ENCODE data around the gene SH3GLB1.

SH3GLB1 gene

DNA sequence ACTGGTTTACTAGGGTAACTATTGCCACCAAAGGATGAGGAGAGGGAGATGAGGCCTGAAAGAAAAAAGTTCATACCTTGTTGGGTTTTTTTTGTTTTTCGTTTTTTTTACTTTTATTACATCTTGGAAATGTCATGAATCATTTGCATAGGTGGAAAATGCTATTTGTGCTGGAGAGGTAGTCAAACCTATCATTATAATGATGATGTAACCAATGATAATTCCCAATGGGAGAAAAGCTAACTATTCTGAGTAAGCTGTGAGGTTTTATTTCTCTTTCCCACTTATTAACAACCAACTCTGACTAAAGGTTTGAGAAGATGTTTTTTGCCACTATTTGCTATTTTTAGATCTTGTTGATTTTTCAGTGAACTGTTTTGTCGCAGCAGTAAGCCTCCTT is 29.0 kb downstream of the SH3GLB1 start:
- no peak for DNase-seq (ENCODE audit: low read depth)

DNA sequence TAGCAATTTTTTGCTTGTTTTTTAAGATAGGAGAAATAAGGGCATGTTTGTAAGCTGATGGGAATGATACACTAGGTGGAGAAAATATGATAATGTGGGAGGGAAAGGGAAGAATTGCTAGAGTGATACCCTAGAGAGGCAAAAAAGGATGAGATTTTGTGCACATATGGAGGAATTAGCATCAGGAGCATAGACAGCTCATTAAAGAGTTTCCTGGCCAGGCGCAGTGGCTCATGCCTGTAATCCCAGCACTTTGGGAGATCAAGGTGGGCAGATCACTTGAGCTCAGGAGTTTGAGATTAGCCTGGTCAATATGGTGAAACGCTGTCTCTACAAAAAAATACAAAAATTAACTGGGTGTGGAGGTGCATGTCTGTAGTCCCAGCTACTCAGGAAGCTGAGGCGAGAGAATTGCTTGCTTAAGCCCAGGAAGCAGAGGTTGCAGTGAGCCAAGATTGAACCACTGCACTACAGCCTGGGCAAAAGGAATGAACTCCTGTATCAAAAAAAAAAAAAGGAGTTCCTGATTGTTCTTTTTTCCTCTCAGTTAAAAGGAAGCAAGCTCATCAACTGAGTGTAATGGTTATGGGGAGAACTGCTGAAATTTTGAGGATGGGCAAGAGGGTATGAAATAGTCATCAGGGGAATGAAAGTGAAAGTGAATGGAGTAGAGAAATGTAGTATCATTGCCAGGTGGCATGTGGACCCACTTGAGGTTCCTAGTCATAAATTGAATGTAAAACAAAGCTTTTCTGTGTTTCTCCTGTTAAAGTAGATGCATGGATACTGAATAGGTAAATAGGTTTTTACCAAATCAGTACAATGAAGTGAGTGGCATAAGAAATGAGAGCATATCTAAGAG is 35.5 kb downstream of the SH3GLB1 start:
- DNase-seq (ENCODE audit: low read depth) = no peak

DNA sequence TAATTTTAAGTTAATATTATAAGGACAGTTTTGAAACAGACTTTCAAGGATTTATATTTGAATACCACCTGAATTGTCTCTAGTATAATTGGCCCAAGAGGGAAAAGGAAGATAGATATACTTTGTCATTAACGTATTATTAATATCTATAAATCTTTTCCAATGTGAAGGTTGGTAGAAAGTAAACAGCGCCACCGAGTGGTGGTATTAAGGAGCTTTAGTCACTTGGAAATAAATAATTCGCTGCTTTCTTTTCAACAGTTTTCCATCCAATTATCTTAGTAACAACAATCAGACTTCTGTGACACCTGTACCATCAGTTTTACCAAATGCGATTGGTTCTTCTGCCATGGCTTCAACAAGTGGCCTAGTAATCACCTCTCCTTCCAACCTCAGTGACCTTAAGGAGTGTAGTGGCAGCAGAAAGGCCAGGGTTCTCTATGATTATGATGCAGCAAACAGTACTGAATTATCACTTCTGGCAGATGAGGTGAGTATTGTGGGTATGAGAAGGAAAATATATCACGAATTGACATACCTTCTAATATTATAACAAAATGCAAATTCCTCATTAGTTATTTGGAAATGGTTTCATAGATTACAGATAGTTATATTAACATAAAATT is 37.7 kb downstream of the SH3GLB1 start:
- no peak for DNase-seq (ENCODE audit: low read depth)

- DNase-seq (ENCODE audit: low read depth) = no peak
Observed at GRCh38 chr1:86747304-86747703, 42.9 kb downstream of the SH3GLB1 start.

DNA sequence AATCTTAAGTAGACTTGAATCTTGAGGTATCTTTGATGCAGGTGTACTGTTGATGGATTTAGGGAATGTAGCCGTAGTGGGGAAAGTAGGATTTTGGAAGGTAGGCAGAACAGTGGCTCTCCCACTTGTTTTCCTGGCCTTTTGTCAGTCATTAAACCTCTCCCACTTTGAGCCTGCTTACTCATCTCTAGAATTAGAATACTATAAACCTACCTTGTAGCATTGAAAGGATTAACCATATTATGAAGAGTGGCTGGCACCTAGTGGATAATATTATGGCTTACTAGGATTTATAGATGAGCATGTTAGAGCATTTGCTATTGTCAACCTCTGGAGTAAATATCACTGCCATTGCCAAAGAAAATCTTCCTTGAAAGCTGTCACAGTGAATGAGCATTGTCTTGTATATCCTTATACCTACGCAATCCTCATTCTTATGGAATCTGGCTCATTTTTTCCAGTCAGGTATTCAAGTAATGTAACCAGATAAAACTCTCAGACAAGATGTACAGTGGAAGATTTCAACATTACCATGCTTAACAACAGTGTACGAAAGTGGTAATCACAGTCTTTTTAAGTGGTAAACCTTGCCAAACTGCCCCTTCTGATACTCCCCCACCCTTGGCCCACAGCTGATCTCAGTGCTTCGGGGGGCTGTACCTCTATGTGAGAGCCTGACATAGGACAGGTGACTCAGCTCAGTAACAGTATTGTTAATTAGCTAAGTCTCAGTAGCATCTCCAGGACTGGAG is 44.4 kb downstream of the SH3GLB1 start:
- no peak for DNase-seq (ENCODE audit: low read depth)

GRCh38 chr1:86750076-86750475 is 45.7 kb downstream of the SH3GLB1 start:
- no peak for DNase-seq (ENCODE audit: low read depth)

DNA sequence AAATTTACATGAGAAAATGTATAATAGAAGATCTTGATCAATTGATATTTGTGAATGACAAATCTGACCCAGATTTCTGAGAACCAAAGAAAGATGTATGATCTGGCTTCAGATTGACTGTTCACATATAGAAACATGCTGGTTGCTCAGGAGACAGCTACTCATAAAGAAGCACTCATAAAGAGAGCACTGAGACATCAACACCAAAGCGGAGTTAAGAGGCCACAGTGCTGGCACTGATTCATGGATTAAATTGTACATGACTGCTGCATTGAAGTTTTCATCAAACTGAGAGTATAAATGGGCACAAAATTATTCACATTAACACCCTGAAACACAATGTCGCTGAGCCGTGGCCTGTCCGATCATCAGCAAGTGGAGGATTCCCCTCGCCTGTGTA is 46.2 kb downstream of the SH3GLB1 start:
- no peak for DNase-seq (ENCODE audit: low read depth)

GRCh38 chr1:86751923-86752322 is 47.5 kb downstream of the SH3GLB1 start:
- no peak for DNase-seq (ENCODE audit: low read depth)

DNA sequence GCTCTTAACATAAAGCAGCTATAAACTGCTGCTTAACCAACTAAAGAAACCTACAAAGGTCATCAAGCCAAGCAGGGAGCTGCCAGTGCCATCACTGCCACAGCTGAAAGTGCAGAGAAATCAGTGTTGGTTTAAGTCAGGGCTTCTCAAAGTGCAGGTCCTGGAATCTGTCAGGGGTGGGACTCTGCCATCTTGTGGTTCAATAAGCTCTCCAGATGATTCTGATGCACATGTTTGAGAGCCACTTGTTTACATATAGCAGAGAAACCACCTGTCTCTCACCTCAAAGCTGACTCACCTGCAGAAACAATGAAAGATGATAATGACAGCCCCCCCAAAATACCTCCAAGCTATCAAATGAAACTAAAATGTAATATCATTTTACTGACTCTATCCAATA is 49.3 kb downstream of the SH3GLB1 start:
- no peak for DNase-seq (ENCODE audit: low read depth)

DNA sequence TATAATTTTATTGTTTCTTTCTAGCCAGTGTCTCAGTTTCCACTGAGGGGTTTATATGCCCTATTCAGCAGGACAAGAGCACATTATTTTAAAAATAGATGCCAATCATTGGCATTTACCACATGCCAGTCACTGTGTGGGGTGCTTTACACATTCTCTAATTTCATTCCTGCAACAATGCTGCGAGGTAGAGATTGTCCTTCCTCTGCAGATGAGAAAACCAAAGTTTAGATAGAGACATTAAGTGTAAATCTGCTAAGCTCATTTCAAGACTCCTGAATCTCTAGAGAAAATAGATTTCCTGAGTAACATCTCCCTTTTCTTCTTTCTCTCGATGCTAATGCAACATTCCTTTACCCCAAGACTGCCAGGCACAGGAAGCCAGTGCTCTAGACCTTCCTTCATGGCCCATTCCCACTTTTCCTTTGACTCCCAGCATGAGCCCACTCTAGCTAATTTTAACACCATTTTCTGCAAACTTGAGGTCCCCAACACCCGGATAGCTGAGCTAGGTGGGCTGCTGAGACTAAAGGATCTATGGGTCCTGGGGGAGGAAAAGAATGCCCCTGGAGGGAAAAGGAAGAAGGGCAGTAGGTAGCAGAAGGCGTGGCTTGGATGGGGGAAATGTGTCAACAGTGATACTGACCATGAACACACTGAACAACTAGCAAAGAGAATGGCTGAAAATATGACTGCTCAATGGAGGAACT is 50.0 kb downstream of the SH3GLB1 start:
- no peak for DNase-seq (ENCODE audit: low read depth)

- DNase-seq (ENCODE audit: low read depth) = no peak
Observed at GRCh38 chr1:86756062-86756406, 51.7 kb downstream of the SH3GLB1 start.

- DNase-seq (ENCODE audit: low read depth) = peak; percentile 50
Observed at GRCh38 chr1:86757272-86757984, 53.1 kb downstream of the SH3GLB1 start.

GRCh38 chr1:86758570-86758969 is 54.2 kb downstream of the SH3GLB1 start:
- DNase-seq (ENCODE audit: low read depth) = no peak

DNA sequence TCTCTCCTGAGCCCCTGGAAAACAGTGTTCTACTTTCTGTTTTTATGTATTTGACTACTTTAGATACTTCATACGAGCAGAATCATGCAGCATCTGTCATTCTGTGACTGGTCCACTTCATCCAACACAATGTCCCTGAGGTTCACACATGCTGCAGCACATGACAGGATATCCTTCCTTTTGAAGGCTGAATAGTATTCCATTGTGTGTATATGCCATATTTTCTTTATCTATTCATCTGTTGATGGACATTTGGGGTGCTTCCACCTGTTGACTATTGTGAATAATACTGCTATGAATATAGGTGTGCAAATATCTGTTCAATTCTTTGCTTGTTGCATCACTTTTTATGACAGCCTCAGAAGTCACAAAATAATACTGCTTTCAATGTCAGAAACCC is 55.8 kb downstream of the SH3GLB1 start:
- DNase-seq (ENCODE audit: low read depth) = no peak

DNA sequence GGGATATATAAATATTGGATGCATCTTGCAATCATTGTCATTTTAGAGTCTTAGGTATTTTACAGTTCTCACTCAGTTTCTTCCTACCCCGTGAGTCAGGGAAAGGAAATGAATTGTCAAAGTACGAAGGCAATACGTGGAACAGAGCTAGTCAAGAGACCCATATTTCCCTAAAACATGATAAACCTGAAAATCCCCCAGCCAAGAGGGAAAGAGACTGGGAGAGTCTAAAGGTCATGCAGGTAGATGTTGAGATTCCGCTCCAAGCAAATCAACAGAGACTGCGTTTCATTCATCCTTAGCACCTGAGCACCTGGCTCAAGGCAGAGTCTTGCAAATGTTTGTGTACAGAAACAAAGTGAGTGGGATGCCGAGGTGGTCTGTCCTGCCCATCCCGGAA is 58.0 kb downstream of the SH3GLB1 start:
- DNase-seq (ENCODE audit: low read depth) = no peak

DNA sequence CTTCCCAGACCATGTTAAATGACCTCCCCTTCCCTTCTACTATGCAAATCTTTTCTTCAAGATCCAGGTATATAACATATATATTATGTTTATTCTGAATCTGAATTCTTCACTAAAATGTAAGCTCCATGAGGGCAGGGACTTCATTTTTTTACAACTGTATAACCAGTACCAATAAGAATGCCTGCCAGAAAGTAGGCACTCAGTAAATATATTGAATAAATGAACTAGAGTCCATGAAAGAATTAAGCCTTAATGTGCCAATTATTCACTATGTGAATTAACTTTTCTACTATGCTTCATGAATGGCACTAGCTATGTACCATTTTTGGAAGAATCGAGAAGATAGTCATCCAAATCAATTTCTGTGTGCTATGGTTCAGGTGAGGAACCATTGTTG is 60.1 kb downstream of the SH3GLB1 start:
- no peak for DNase-seq (ENCODE audit: low read depth)

GRCh38 chr1:86765073-86765472 is 60.7 kb downstream of the SH3GLB1 start:
- DNase-seq (ENCODE audit: low read depth) = no peak

DNA sequence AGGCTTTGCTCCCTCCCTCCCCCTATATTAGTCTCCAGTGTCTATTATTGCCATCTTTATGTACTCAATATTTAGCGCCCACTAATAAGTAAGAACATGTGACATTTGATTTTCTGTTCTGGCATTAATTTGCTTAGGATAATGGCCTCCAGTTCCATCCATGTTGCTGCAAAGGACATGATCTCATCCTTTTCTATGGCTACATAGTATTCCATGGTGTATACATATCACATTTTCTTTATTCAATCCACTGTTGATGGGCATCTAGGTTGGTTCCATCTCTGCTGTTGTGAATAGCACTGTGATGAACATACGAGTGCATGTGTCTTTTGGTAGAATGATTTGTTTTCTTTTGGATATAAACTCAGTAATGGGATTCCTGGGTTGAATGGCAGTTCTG is 61.3 kb downstream of the SH3GLB1 start:
- no peak for DNase-seq (ENCODE audit: low read depth)

DNA sequence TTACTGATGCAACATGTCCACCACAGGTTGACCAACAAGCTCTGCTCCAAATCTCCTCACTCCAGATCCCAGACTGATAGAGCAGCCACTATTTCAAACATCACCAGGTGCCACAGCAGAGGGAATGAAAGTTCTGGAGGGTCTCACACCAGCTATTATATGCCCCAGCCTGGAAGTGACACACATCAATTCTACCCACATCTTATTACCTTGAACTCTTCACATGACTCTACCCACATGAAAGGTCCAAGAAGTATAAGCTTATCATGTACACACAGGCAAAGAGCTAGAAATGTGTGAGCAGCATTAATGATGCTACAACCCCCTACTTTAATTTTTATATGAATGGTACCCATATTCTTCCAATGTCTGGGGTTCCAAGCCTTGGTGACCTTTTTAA is 64.2 kb downstream of the SH3GLB1 start:
- no peak for DNase-seq (ENCODE audit: low read depth)

DNA sequence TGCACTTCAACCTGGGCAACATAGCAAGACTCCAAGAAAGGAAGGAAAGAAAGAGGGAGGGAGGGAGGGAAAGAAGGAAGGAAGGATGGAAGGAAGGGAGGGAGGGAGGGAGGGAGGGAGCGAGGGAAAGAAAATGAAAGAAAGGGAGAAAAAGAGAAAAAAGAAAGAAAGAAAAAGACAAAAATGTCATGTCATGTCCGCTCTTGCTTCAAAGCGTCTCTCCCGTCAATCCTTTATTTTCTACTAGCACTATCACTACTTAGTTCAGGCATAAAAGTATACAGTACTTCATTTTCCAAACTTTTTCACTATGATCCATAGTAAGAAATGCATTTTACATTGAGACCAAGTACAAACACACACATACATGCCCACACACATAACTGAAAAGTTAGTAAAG is 64.7 kb downstream of the SH3GLB1 start:
- no peak for DNase-seq (ENCODE audit: low read depth)

GRCh38 chr1:86773341-86774288 is 69.2 kb downstream of the SH3GLB1 start:
- no peak for DNase-seq (ENCODE audit: low read depth)

Measured in GM04504 (cell line).